GM21526 (cell line): ENCODE measurements around the gene DHH.

ENCODE experiments used
- ATAC-seq: cut with Tn5 transposase; IDR thresholded peaks from one replicate; pipeline ENCODE4 v1.9.1; 2021; ENCODE audit warnings: moderate library complexity; ENCODE audit not compliant: unreplicated experiment, low FRiP score

DHH gene

GRCh38 chr12:49109641-49110463, 15.3 kb upstream of the DHH start:
- no peak for ATAC-seq

DNA sequence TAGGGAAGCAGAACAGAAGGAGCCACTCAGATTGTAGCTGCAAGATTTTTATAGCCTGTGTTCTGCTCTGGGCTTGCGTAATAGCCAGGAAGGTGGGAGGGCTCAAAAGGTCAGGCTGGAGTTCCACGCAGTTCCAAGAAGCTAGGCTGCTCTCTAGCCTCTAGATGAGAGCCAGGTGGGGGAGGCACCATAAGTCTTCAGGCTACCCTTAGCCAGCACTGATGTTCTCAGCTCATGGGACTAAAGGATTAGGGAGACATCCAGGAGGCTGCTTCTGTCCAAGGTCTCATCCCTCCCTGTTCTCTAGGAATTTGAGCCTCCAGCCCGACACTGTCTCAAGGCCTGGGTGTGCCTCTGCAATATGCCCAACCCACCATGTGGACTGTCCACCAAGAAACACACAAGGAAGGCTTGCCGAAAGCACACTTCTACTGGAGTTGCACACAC, 14.4 kb upstream of the DHH start:
- no peak for ATAC-seq

- ATAC-seq: no peak
Measured at GRCh38 chr12:49105504-49106084, 11.0 kb upstream of the DHH start.

- ATAC-seq: no peak
Measured at GRCh38 chr12:49104822-49105221, 10.2 kb upstream of the DHH start.

- no peak for ATAC-seq
Measured at GRCh38 chr12:49100380-49100779, 5.8 kb upstream of the DHH start.

DNA sequence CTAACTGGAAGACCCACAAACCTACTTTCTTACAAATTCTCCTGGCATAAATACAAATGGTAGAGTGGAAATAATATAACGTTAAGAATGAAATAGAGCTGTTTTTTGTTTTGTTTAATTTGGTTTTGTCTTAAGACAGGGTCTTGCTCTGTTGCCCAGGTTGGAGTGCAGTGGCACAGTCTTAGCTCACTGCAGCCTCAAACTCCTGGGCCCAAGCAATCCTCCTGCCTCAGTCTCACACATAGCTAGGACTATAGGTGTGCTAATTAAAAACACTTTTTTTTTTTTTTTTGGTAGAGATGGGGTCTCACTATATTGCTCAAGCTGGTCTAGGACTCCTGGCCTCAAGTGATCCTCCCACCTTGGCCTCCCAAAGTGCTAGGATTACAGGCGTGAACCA, 4.1 kb upstream of the DHH start:
- ATAC-seq: no peak

DNA sequence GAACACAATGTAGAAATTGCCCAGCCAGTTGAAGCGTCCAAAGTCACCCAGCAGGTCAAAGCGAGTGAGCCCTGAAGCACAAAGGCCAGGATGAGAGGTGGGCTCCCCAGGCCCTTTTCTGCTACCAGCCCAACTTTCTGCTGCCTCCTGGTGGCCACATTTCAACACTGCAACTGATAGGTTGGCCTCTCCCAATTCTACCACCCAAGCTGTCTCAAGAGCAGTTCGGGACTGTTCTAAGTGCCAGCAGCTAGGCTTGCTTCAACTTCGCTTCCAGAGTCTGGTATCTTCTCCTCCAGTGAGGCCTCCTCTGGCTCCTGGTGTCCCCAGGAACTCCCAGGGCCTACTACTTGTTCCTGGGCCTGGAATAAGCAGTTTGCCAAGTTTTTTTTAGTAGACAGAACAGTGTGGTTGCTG, 3.4 kb upstream of the DHH start:
- ATAC-seq: no peak

DNA sequence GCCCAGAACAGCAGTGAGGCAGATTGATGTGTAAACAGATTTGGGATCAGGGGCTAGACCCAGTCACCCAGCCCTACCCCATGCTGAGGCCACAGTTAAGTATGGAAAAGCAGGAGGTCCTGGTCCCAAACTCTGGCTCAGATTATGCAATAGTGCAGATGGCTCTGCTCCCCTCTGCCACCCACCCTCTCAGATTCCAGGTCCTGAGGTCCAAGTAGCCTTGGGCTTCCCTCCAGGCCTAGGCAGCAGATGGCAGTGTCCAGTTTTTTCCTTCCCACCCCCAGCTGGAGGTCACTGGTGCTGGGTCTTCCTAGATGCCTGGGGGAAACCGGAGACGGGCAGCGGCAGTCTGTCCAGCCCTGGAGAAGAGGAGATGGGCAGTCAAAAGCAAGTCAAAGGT, 2.8 kb upstream of the DHH start:
- no peak for ATAC-seq

DNA sequence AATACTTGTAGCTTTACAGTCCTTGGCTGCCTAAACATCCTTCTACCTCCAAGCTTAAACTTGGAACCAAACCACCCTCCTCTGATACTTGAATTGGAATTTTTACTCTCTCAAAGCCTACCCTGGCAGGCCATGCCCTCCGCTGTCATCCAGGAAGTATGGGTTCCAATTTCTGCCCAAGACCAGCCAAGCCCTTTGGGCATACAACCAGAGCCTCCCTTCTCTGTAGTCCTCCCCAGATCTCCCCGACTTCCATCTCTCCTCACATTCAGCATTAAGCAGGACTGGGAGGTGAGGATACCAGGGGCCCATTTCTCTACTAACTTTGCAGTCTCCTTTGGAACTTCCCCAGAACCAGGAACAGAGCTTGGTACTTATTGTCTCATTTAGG, 369 bp upstream of the DHH start:
- ATAC-seq: no peak

DNA sequence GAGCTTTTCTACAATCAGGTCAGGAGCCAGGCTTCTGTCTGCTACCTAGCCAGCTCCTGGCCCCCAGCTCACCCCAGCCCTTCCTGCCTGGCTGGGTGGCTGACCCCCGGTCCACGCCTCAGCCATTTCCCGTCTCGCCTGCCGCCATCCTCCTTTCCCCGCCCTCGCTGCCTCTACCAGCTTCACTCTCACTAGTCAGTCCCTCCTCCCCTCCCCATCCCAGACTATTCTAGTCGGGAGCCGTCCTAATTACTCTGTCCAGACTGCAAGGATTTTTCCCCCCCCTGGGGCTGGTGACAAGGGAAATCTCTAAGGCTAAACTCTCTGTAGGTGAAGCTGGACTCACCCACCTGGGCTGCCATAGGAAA, 825 bp downstream of the DHH start:
- no peak for ATAC-seq

GRCh38 chr12:49092816-49093406, 1.7 kb downstream of the DHH start:
- no peak for ATAC-seq

DNA sequence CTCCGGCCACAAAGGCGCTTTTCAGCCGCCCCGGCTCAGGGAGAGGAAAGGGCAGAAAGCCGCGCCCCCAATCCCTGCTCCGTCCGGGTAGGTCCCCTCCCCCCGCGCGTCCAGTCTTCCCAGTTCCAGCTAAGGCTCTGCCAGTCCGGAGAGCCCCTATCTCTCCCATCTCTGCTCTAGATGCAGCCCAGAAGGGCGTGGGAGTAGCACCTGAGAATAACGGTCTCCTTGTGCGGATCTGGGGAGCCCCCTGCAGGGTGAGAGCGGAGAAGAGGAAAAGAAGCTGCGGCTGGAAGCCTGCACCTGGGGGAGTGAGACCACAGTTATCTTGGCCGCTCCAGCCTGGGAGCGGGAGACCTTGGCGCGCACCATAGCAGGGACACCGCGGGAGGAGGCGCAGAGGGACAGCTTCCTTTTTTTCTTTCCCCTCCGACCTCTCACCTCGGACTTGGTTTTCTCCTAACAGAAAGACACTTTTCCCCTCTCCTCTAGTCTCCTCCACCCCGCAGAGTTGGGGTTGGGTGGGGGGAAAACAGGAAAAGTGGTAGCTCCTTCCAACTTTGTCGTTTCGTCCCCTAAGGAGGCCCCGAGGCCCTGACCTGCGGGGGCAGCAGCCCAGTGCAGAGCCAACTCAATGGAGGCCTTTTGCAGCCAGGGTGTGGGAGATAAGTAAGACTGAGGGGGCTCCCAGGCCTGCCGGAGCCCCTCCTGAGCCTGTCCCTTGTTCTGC, 2.4 kb downstream of the DHH start:
- ATAC-seq: no peak

GRCh38 chr12:49091836-49092085, 2.8 kb downstream of the DHH start:
- ATAC-seq: no peak

DNA sequence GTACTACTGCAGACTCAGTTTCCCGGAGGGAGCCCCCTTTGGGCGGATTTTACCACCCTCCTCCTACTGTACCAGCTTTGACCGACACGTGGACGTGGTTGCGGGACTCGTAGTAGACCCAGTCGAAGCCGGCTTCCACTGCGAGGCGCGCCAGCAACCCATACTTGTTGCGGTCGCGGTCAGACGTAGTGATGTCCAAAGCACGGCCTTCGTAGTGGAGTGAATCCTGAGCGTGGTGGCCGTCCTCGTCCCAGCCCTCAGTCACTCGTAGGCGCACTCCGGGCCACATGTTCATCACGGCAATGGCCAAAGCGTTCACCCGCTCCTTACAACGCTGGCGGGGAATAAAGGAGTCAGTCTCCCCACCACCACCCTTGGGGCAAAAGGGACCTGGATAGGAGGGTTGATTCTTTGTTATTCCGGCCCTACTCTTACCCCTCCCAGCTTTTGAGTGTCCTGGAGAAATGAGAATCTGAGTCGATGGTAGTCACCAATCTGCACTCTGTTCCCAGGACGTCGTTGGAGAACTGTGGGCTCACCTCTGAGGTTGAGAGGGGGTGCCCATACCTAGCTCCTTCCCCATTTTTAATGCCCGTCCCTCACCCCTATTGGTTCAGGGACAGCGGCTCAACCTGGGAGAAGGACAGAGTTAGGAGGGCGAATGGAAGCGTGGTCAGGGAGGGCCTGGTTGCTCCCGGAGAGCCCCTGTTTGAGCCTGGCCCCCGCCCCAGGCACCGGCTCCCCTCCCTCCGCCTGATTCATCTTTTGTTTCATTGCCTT, 3.4 kb downstream of the DHH start:
- ATAC-seq: no peak

- ATAC-seq: no peak
Measured at GRCh38 chr12:49089821-49090773, 4.5 kb downstream of the DHH start.

DNA sequence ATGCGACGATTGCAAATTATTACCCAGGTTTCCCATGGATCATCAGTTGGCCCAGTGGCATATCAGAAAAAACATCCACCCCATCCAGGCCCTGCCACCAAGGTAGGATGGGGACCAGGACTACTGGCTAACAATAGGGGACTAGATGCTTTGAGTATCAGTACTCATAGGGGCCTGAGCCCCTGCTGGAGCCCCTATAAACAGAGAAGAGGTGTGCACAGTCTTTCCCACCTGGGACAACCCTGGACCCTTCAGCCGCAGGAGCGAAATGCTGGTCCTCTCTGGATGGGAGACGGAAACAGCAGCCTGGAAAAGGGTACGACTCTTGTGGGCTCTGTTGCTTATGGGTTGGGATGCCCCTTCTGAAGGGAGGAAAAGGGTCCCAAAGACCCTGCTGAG, 5.7 kb downstream of the DHH start:
- no peak for ATAC-seq

GRCh38 chr12:49088150-49088931, 6.3 kb downstream of the DHH start:
- ATAC-seq: peak; percentile 67

GRCh38 chr12:49086116-49086515, 8.5 kb downstream of the DHH start:
- ATAC-seq: no peak

- ATAC-seq: no peak
Measured at GRCh38 chr12:49084438-49084837, 10.2 kb downstream of the DHH start.
